ENCODE results near the gene LIMS2. TPM values are rescaled to one million over a fixed set of nuclear protein-coding genes. Genes with fewer than 3 reads are reported as not detected.

Gene LIMS2
- total and polyA plus RNA-seq, 2 donors (not counting 3 experiments of a cell fraction or from before 2014, with no cell fraction given), result 48.3 to 55.6 TPM

GRCh38 chr2:127718271-127718670 is 42.9 kb upstream of the LIMS2 start:
- Histone ChIP-seq H3K9me1 (replicated peaks; ENCODE audit: control insufficient read depth, extremely low read depth, insufficient read depth, low read length) (no peaks in the 10 kb centered on the region), H3K27me3 (ENCODE audit: control insufficient read depth in 2 of 2, insufficient read depth in 2 of 2, low read length in 2 of 2) (no peaks in the 10 kb centered on the region), H3K9me3 (replicated peaks; ENCODE audit: control insufficient read depth, insufficient read depth, low read length) (no peaks in the 10 kb centered on the region), H3K27ac (ENCODE audit: insufficient read depth, low read depth, low read length) (no peak overlapping the region), H3K4me3 (replicated peaks in 1 of 3; ENCODE audit: insufficient read depth in 1 of 3, low read depth in 1 of 3, low read length in 3 of 3) (no peak overlapping the region), H4K20me1 (replicated peaks; ENCODE audit: control insufficient read depth, extremely low read depth, insufficient read depth, low read length) (no peaks in the 10 kb centered on the region), H2AFZ (ENCODE audit: low read depth, low read length) (no peak overlapping the region), H3K4me1 (ENCODE audit: control insufficient read depth, extremely low read depth, insufficient read depth, low read length) (no peaks in the 10 kb centered on the region), H3K9ac (replicated peaks; ENCODE audit: extremely low read depth, insufficient read depth, low read length) (no peak overlapping the region), H3K79me2 (ENCODE audit: control insufficient read depth, insufficient read depth, low read length) (no peaks in the 10 kb centered on the region), H3K4me2 (ENCODE audit: insufficient read depth, low read length) (no peak overlapping the region), H3K36me3 (ENCODE audit: control insufficient read depth in 2 of 2, extremely low read depth in 1 of 2, insufficient read depth in 2 of 2, low read length in 2 of 2) (peaks cover 16 to 25% of the 10 kb centered on the region in 2 experiments)
- CTCF ChIA-PET, result interaction anchor here (2.7 kb wide), 1 partner anchor 127 kb away, joined by 9 read pairs; no protein-coding TSS in a partner anchor
- intact Hi-C loops (cut with micrococcal nuclease) (no loop called here), dilution Hi-C loops (cut with MboI; ENCODE audit: extremely low pct_ligation_motif_present, low sequenced_read_pairs) (no loop called here)
- TF ChIP-seq FOS (IDR thresholded peaks at IDR 0.05; ENCODE audit: borderline replicate concordance, insufficient read depth, low read length), result no peak
- BruUV-seq (replicated peaks), result no TSS peak
- FAIRE-seq (no peak), DNase-seq (ENCODE audit: low read depth, low spot score) (no peak)
- POLR2A ChIA-PET, result no interaction called here

- ChIA-PET POLR2A (no interaction called here), CTCF (interaction anchor here (1.0 to 1.2 kb wide), 2 partner anchors 14 to 125 kb away, joined by 4 to 5 read pairs; no protein-coding TSS in a partner anchor)
- Histone ChIP-seq H3K36me3 (ENCODE audit: control insufficient read depth in 2 of 2, extremely low read depth in 1 of 2, insufficient read depth in 2 of 2, low read length in 2 of 2) (peaks cover 12 to 14% of the 10 kb centered on the region in 2 experiments), H3K4me3 (replicated peaks in 1 of 3; ENCODE audit: insufficient read depth in 1 of 3, low read depth in 1 of 3, low read length in 3 of 3) (no peak overlapping the region), H3K9me3 (replicated peaks; ENCODE audit: control insufficient read depth, insufficient read depth, low read length) (no peaks in the 10 kb centered on the region), H3K4me1 (ENCODE audit: control insufficient read depth, extremely low read depth, insufficient read depth, low read length) (no peaks in the 10 kb centered on the region), H3K9me1 (replicated peaks; ENCODE audit: control insufficient read depth, extremely low read depth, insufficient read depth, low read length) (no peaks in the 10 kb centered on the region), H3K4me2 (ENCODE audit: insufficient read depth, low read length) (no peak overlapping the region), H3K79me2 (ENCODE audit: control insufficient read depth, insufficient read depth, low read length) (no peaks in the 10 kb centered on the region), H3K9ac (replicated peaks; ENCODE audit: extremely low read depth, insufficient read depth, low read length) (no peak overlapping the region), H3K27ac (ENCODE audit: insufficient read depth, low read depth, low read length) (no peak overlapping the region), H4K20me1 (replicated peaks; ENCODE audit: control insufficient read depth, extremely low read depth, insufficient read depth, low read length) (no peaks in the 10 kb centered on the region), H3K27me3 (ENCODE audit: control insufficient read depth in 2 of 2, insufficient read depth in 2 of 2, low read length in 2 of 2) (no peaks in the 10 kb centered on the region), H2AFZ (ENCODE audit: low read depth, low read length) (no peak overlapping the region)
- dilution Hi-C loops (cut with MboI; ENCODE audit: extremely low pct_ligation_motif_present, low sequenced_read_pairs) (no loop called here), intact Hi-C loops (cut with micrococcal nuclease) (no loop called here)
- TF ChIP-seq JUN (IDR thresholded peaks at IDR 0.05; ENCODE audit: borderline replicate concordance, insufficient read depth, insufficient read length, low read depth) (no peak), GATA2 (IDR thresholded peaks at IDR 0.05; ENCODE audit: insufficient read depth, insufficient read length, low read depth, low read length) (no peak), FOS (IDR thresholded peaks at IDR 0.05; ENCODE audit: borderline replicate concordance, insufficient read depth, low read length) (no peak), MYC (IDR thresholded peaks at IDR 0.05; ENCODE audit: low read depth, low read length) (no peak), EZH2 (IDR thresholded peaks at IDR 0.05; ENCODE audit: borderline replicate concordance, low read depth, low read length, severe bottlenecking) (no peak), CTCF (IDR thresholded peaks at IDR 0.05; ENCODE audit: extremely low read depth in 1 of 2, insufficient read depth in 1 of 2, low read depth in 1 of 2, low read length in 2 of 2) (no peak), POLR2AphosphoS5 (IDR thresholded peaks at IDR 0.05; ENCODE audit: insufficient read depth, low read depth, low read length) (no peak), POLR2A (IDR thresholded peaks at IDR 0.05; ENCODE audit: low read depth, low read length) (no peak)
- TF ChIP-seq, protein P1, sequence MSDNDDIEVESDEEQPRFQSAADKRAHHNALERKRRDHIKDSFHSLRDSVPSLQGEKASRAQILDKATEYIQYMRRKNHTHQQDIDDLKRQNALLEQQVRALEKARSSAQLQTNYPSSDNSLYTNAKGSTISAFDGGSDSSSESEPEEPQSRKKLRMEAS (IDR thresholded peaks at IDR 0.05; ENCODE audit: insufficient read depth, insufficient read length), result no peak
- no peak for DNase-seq (ENCODE audit: low read depth, low spot score)
- FAIRE-seq, result no peak
- no TSS peak for BruUV-seq (replicated peaks)
Observed at GRCh38 chr2:127715778-127716449, 40.6 kb upstream of the LIMS2 start.
